Left ventricle myocardium inferior (tissue), 1 donor: Measurements from ENCODE around the gene SECTM1. TPM values are rescaled to one million over a fixed set of nuclear protein-coding genes. Genes with fewer than 3 reads are reported as not detected.

Source experiments
- DNase-seq: peaks from one replicate; pipeline ENCODE4 v3.0.0-alpha.2; 2020
- H3K27ac ChIP-seq: fragments of 200-600 bp; replicated peaks from 2 replicates; pipeline ENCODE4 v1.8.0; 2021
- H3K27me3 ChIP-seq: fragments of 200-600 bp; 2 replicates; pipeline ENCODE4 v1.8.0; 2021; ENCODE audit warnings: low read depth
- H3K36me3 ChIP-seq: fragments of 200-600 bp; 2 replicates; pipeline ENCODE4 v1.8.0; 2021
- H3K4me1 ChIP-seq: fragments of 200-600 bp; 2 replicates; pipeline ENCODE4 v1.8.0; 2021
- H3K4me3 ChIP-seq: fragments of 200-600 bp; 2 replicates; pipeline ENCODE4 v1.8.0; 2021; ENCODE audit warnings: mild to moderate bottlenecking, moderate library complexity
- H3K9me3 ChIP-seq: fragments of 200-600 bp; replicated peaks from 2 replicates; pipeline ENCODE4 v1.8.0; 2021
- CTCF ChIP-seq: fragments of 200-600 bp; IDR thresholded peaks from 2 replicates; pipeline ENCODE4 v1.8.0; 2021; ENCODE audit warnings: antibody characterized with exemption, mild to moderate bottlenecking, borderline replicate concordance
- intact Hi-C: fragments of 100-400 bp; cut with micrococcal nuclease; formaldehyde crosslinking; loops from one replicate; pipeline ENCODE4 v1.11.0; 2022
- total RNA-seq: library from RNA; stranded (reverse); fragmentation: NEBNext Ultra II Directional; extraction: Animal tissue kit (Norgen Biotek cat#: 25700); gene quantifications from one replicate; pipeline ENCODE4 v1.2.1, GENCODE V29; 2021
- donor health status: DM: no; HTN: yes; CAD: no; lungs with severe emphysema.

The SECTM1 gene
- total RNA-seq, 1 donor from 2014 or later = 3.9 TPM

GRCh38 chr17:82278308-82278707 lies 55.3 kb downstream of the SECTM1 start:
- Histone ChIP-seq H3K4me3 (no peak overlapping the region), H3K9me3 (no peaks in the 10 kb centered on the region), H3K27ac (no peak overlapping the region), H3K36me3 (no peaks in the 10 kb centered on the region), H3K27me3 (no peaks in the 10 kb centered on the region), H3K4me1 (peaks cover 18% of the 10 kb centered on the region)
- intact Hi-C loops = no loop called here
- no peak for TF ChIP-seq CTCF
- DNase-seq = no peak

DNA sequence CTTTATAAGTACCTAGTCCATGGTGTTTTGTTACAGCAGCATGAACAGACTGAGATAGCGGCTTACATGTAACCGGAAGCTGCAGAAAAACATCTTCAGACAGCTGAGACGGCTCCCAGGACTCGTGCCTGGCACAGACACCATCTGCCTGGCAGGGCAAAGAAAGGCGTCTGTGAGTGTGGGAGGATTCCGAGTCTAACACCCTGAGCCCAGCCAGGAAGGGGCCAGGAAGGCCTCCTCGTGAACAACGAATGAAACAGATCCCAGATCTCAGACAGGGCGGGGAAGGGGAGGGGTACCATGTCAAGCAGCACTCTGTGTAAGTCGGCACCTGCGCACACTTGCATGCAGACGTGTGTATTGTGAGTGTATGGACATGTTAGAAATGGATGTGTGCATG lies 55.7 kb downstream of the SECTM1 start:
- DNase-seq = no peak
- intact Hi-C loops = no loop called here

DNA sequence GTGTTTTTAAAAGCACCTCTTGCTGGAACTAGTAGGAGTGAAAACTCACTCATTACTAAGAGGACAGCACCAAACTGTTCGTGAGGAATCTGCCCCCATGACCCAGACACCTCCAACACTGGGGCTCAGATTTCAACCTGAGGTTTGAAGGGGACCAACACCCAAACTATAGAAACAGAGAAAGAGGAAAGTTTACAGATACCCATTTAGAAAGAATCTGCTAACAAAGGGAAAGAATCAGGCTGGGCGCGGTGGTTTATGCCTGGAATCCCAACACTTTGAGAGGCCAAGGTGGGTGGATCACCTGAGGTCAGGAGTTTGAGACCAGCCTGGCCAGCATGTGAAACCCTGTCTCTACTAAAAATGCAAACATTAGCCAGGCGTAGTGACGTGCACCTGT lies 56.6 kb downstream of the SECTM1 start:
- no peak for TF ChIP-seq CTCF
- intact Hi-C loops = no loop called here
- Histone ChIP-seq H3K36me3 (peaks cover 3% of the 10 kb centered on the region), H3K4me1 (peaks cover 26% of the 10 kb centered on the region), H3K27me3 (no peaks in the 10 kb centered on the region), H3K4me3 (no peak overlapping the region), H3K27ac (no peak overlapping the region), H3K9me3 (no peaks in the 10 kb centered on the region)
- DNase-seq = no peak

More for the DNA sequence above, 55.7 kb downstream of the SECTM1 start:
- H3K4me3 ChIP-seq = no peak overlapping the region
- H3K9me3 ChIP-seq = no peaks in the 10 kb centered on the region
- TF ChIP-seq CTCF = no peak
- H3K36me3 ChIP-seq = no peaks in the 10 kb centered on the region
- H3K27me3 ChIP-seq = no peaks in the 10 kb centered on the region
- H3K27ac ChIP-seq = no peak overlapping the region
- H3K4me1 ChIP-seq = peaks cover 19% of the 10 kb centered on the region

- Histone ChIP-seq H3K27ac (no peak overlapping the region), H3K36me3 (peaks cover 19% of the 10 kb centered on the region), H3K27me3 (no peaks in the 10 kb centered on the region), H3K9me3 (no peaks in the 10 kb centered on the region), H3K4me1 (peaks cover 42% of the 10 kb centered on the region), H3K4me3 (no peak overlapping the region)
- DNase-seq = no peak
- intact Hi-C loops = no loop called here
- no peak for TF ChIP-seq CTCF
These were observed 58.2 kb downstream of the SECTM1 start for GRCh38 chr17:82275326-82275725.

DNA sequence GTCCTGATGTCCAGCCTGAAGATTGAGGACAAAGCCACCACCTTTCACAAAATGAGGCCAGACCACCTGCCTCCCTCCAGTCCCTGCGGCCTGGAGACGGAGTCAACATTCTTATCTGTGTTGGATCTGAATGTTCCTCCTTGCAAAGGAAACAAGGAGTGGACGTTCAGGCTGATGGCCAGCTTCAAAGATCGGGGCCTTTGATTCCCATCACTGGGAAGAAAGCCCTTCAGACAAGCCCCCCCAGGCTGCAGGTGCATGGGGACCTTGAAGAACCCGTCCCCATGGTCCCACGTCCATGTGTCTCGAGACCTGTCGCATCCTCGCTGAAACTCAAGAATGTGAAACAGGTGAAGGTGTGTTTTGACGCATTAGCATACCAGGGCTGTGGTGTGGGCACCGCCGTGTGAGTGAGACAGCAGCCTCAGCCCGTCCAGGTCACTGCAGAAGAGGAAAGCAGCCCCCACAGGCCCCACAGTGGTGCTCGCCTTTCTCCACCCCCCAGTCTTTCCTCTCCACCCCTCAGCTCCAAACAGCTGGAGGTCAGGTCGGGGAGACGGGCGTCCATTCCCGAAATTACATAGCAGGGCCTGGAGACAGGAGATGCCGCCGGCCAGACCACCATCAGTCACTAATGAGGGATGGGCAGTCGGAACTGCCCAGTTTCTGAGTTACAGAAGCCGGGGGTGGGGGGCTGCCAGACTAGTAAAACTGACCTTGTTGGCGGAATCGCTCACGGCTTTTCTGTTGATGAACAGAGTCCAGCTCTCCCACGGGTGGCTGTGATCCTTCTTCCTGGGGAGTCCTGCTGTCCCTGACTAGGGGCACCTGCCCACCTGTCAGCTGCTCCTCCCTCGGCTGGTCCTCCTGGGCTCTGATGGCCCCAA lies 59.2 kb downstream of the SECTM1 start:
- intact Hi-C loops = no loop called here
- no peak for TF ChIP-seq CTCF
- peak overlapping the region; percentile 98 for H3K27ac ChIP-seq
- H3K4me3 ChIP-seq = peak overlapping the region; percentile 98
- peaks cover 52% of the 10 kb centered on the region for H3K4me1 ChIP-seq
- peaks cover 21% of the 10 kb centered on the region for H3K36me3 ChIP-seq
- no peaks in the 10 kb centered on the region for H3K27me3 ChIP-seq
- no peak for DNase-seq
- no peaks in the 10 kb centered on the region for H3K9me3 ChIP-seq
